SHP77 treated with DMSO at 0.1 percent for 48 hours (cell line): ENCODE measurements around the gene IVNS1ABP.
A peak's percentile ranks its signal among the peaks of the same experiment; 100 is the strongest.
"Not testable (repeated sequence)": the region's sequence is repeated elsewhere in the genome, so short reads cannot be mapped to it uniquely, and the experiment has no call there.

Experiments
- DNase-seq: peaks from one replicate; lab custom pipeline; 2025; lab: John Stamatoyannopoulos, UW

IVNS1ABP gene

DNA sequence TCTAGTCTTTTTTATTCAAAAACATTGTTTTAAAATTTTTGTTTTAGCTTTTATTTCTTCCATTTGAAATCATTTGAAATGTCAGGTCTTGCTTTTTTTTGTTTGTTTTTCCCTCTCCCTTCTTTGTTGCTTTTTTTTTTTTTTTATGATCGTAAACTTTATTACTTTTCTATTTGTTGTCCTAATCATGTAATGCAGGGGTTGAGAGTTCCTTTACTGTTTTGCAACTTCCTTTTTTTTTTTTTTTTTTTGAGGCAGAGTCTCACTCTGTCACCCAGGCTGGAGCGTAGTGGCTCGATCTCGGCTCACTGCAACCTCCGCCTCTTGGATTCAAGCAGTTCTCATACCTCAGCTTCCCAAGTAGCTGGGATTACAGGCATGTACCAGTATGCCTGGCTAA is 24.8 kb downstream of the IVNS1ABP start:
- no peak for DNase-seq

DNA sequence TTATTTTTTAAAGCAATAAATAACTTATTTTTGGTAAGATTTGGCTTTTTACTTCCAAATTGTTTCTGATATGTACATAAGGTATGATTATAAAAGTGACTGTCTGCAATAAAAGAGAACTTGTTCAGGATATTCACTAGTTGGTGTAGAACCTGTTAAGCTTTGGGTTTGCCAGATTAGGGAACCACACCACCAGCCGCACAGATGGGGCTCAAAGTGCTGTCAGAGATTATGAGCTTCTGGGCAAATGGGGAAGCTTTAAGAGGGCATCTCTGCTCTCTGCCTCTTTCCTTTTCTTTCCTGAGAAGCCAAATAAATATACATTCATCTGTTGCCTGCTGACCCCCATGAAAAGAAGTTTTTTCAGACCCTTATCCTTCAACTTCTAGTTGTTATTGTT is 25.4 kb downstream of the IVNS1ABP start:
- no peak for DNase-seq

GRCh38 chr1:185291159-185291558 is 25.9 kb downstream of the IVNS1ABP start:
- no peak for DNase-seq

GRCh38 chr1:185289880-185290279 is 27.2 kb downstream of the IVNS1ABP start:
- DNase-seq: no peak

GRCh38 chr1:185288435-185288834 is 28.6 kb downstream of the IVNS1ABP start:
- no peak for DNase-seq

DNA sequence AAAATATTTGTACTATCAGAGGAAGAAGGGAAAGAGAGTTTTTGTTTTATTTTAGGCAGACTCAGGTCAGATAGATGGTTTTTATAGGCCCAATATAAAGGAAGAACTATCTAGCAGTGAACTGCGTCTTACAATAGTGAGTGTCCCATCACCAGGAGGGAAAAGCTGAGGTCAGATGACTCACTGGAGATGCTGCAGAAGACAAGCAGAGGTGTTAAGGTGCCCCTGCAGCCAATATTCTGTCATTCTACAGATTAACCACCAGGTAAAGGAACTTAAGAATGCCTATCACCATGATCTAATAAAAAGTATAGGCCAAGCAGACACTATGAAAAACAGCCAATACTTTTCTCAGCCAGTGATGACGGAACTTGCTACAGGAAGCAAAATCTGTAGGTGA is 29.6 kb downstream of the IVNS1ABP start:
- DNase-seq: no peak

GRCh38 chr1:185284533-185285276 is 32.3 kb downstream of the IVNS1ABP start:
- DNase-seq: no peak

- no peak for DNase-seq
These were observed 32.9 kb downstream of the IVNS1ABP start for GRCh38 chr1:185284116-185284515.

GRCh38 chr1:185281245-185281644 is 35.8 kb downstream of the IVNS1ABP start:
- no peak for DNase-seq

- DNase-seq: no peak
These were observed 36.5 kb downstream of the IVNS1ABP start for GRCh38 chr1:185280589-185280988.

- DNase-seq: no peak
These were observed 37.5 kb downstream of the IVNS1ABP start for GRCh38 chr1:185279571-185279970.

DNA sequence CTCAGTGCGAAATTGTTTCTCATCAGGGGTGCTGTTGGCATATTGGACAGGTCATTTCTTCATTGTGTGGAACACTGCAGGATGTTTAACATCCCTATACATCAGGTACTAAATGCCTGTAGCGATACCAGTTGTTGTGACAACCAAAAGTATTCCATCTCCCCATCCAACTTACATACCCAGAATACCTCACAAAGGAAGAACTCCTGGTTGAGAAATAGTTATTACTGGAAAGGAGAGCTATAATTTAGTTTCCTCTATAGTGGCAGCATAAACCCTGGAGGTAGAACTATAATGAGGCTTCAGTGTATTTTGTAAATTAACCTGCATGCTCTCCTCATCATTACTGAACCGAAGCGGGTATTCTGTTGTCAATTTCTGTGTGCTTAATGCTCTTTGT is 45.1 kb downstream of the IVNS1ABP start:
- DNase-seq: no peak

- DNase-seq: no peak
These were observed 48.7 kb downstream of the IVNS1ABP start for GRCh38 chr1:185268352-185268751.

GRCh38 chr1:185267701-185268100 is 49.3 kb downstream of the IVNS1ABP start:
- no peak for DNase-seq

GRCh38 chr1:185267301-185267700 is 49.7 kb downstream of the IVNS1ABP start:
- DNase-seq: no peak

DNA sequence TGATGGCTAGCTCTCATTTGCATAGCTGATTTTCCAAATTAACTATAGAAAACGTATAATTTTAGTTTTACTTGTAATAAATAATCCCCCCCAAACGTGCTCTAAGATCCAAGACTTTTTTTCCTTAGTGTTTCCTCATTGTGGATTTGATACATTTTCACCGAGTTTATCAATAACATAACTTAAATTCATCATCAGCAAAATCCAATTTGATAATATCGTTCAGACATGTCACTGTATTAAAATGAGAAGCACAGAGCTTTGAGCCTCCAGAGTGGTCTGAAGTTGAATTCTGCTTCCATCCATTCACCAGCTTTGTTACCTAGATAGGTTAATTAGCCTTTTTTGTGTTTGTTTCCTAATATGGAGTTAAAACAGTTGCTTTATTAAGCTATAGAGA is 51.7 kb downstream of the IVNS1ABP start:
- no peak for DNase-seq

- no peak for DNase-seq
These were observed 53.3 kb downstream of the IVNS1ABP start for GRCh38 chr1:185263780-185264179.

DNA sequence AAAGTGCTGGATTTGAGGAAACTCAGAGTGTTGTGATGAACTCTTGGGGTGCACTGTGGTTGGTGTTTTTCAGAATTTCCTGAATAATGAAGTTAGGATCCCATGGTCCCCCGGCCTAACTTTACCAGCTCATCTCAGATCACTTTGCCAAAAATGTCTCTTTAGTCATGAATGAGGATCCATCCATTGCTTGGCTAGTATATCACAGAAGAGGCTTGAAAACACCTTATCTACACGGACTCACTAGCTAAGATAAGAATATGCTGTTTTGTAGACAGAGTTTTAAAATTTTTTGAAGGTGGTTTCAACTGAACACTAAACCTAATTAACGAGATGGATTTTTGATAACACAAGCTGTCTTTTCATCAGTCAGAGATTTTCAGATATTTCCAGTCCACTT is 53.8 kb downstream of the IVNS1ABP start:
- DNase-seq: no peak

DNA sequence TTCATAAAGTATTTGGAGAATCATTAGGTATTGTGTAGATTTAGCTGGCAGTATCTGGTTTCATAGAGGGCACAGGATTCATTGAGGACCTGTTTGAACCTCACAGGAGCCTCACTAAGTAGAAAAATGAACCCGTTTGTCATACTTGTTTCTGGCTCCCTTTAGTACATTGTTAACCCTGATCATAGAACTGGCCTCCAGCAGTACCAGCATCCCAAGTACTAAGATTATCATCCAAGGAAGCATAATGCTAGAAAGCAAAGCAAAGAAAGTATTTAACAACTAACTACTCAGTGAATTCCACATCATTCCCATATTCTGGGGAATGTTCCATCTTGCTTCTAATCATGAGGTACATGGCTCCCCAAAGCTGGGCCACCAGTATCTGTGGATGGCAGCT is 54.9 kb downstream of the IVNS1ABP start:
- no peak for DNase-seq

- no peak for DNase-seq
These were observed 56.4 kb downstream of the IVNS1ABP start for GRCh38 chr1:185260611-185261010.

GRCh38 chr1:185258676-185259075 is 58.4 kb downstream of the IVNS1ABP start:
- no peak for DNase-seq

DNA sequence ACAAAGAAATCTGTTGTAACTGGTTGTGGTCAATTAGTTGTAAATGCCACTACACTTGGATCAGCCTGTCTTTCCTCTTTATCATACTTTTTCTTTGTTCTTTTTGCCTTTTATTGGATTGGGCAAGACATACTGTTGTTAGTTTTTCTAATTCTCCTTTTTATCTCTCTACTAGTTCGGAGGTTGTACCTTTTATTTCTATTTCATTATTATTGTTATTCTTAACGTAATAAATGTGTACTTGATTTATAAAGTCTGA is 59.2 kb downstream of the IVNS1ABP start:
- no peak for DNase-seq

GRCh38 chr1:185257116-185257949 is 59.7 kb downstream of the IVNS1ABP start:
- peak; percentile 14 for DNase-seq

DNA sequence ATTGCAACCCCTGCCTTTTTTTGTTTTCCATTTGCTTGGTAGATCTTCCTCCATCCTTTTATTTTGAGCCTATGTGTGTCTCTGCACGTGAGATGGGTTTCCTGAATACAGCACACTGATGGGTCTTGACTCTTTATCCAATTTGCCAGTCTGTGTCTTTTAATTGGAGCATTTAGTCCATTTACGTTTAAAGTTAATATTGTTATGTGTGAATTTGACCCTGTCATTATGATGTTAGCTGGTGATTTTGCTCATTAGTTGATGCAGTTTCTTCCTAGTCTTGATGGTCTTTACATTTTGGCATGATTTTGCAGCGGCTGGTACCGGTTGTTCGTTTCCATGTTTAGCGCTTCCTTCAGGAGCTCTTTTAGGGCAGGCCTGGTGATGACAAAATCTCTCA is 61.4 kb downstream of the IVNS1ABP start:
- DNase-seq: not testable (repeated sequence)
